ENCODE data around the gene FBXO45. TPM values are rescaled to one million over a fixed set of nuclear protein-coding genes. Genes with fewer than 3 reads are reported as not detected.
A peak's percentile ranks its signal among the peaks of the same experiment; 100 is the strongest.
"Not testable (repeated sequence)": the region's sequence is repeated elsewhere in the genome, so short reads cannot be mapped to it uniquely, and the experiment has no call there.

The FBXO45 gene
- total RNA-seq, 2 donors from 2014 or later, result 15.9 to 16.4 TPM

DNA sequence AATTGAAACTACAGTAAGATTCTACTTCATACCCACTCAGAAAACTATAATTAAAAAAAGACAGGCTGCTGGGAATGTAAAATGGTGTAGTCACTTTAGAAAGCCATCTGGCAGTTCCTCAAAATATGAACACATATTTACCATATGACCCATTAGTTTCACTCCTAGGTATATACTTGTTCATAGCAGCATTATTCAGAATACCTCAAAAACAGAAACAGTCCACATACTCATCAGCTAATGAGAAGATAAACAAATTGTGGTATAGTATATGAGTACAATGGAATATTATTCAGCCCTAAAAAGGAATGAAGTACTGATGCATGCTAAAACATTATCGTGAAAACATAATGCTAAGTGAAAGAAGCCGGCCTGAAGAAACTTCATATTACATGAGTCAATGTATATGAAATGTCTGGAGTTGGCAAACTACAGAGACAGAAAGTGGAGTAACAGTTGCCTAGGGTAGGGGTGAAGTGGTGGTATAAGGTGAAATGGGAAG, 23.9 kb upstream of the FBXO45 start:
- Mint-ChIP-seq H3K27me3 (ENCODE audit: insufficient read depth) (peaks cover 2% of the 10 kb centered on the region), H3K36me3 (ENCODE audit: low read depth) (peaks cover 3% of the 10 kb centered on the region), H3K27ac (no peak overlapping the region), H3K9me3 (peaks cover 40% of the 10 kb centered on the region), H3K4me1 (no peaks in the 10 kb centered on the region), H3K4me3 (no peak overlapping the region)
- TF ChIP-seq, protein P1, sequence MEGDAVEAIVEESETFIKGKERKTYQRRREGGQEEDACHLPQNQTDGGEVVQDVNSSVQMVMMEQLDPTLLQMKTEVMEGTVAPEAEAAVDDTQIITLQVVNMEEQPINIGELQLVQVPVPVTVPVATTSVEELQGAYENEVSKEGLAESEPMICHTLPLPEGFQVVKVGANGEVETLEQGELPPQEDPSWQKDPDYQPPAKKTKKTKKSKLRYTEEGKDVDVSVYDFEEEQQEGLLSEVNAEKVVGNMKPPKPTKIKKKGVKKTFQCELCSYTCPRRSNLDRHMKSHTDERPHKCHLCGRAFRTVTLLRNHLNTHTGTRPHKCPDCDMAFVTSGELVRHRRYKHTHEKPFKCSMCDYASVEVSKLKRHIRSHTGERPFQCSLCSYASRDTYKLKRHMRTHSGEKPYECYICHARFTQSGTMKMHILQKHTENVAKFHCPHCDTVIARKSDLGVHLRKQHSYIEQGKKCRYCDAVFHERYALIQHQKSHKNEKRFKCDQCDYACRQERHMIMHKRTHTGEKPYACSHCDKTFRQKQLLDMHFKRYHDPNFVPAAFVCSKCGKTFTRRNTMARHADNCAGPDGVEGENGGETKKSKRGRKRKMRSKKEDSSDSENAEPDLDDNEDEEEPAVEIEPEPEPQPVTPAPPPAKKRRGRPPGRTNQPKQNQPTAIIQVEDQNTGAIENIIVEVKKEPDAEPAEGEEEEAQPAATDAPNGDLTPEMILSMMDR (conservative IDR thresholded peaks at IDR 0.05), result no peak
- Histone ChIP-seq H3K9ac (ENCODE audit: extremely low read depth, low read length, poor library complexity, severe bottlenecking) (no peak overlapping the region), H3K4me1 (ENCODE audit: control insufficient read depth, insufficient read depth, low read length) (no peaks in the 10 kb centered on the region), H3K4me3 (ENCODE audit: low read length) (no peak overlapping the region), H3K9me3 (ENCODE audit: control insufficient read depth, low read length) (peaks cover 10% of the 10 kb centered on the region), H3K36me3 (ENCODE audit: control insufficient read depth, insufficient read depth, low read length) (no peaks in the 10 kb centered on the region), H3K27ac (ENCODE audit: low read depth, low read length) (no peak overlapping the region), H3K27me3 (ENCODE audit: control insufficient read depth, insufficient read depth, low read length, poor library complexity, severe bottlenecking) (no peaks in the 10 kb centered on the region)
- no peak for DNase-seq
- WGBS, 2 experiments (ENCODE audit: insufficient coverage in 1 of 2, insufficient read length in 1 of 2), result 97 to 100% methylated on average over 2 of the region's 2 CpGs

- 83 to 91% methylated on average over 2 to 5 of the region's 5 CpGs for WGBS, 2 experiments (ENCODE audit: insufficient coverage in 1 of 2, insufficient read length in 1 of 2)
- Histone ChIP-seq H3K9ac (ENCODE audit: extremely low read depth, low read length, poor library complexity, severe bottlenecking) (no peak overlapping the region), H3K27me3 (ENCODE audit: control insufficient read depth, insufficient read depth, low read length, poor library complexity, severe bottlenecking) (no peaks in the 10 kb centered on the region), H3K4me3 (ENCODE audit: low read length) (no peak overlapping the region), H3K9me3 (ENCODE audit: control insufficient read depth, low read length) (peaks cover 21% of the 10 kb centered on the region), H3K27ac (ENCODE audit: low read depth, low read length) (no peak overlapping the region), H3K4me1 (ENCODE audit: control insufficient read depth, insufficient read depth, low read length) (no peaks in the 10 kb centered on the region), H3K36me3 (ENCODE audit: control insufficient read depth, insufficient read depth, low read length) (no peaks in the 10 kb centered on the region)
- peaks cover 2% of the 10 kb centered on the region for H3K27me3 Mint-ChIP-seq (ENCODE audit: insufficient read depth)
- DNase-seq, result no peak
- H3K4me1 Mint-ChIP-seq, result no peaks in the 10 kb centered on the region
- H3K4me3 Mint-ChIP-seq, result no peak overlapping the region
- peaks cover 13% of the 10 kb centered on the region for H3K36me3 Mint-ChIP-seq (ENCODE audit: low read depth)
- no peak overlapping the region for H3K27ac Mint-ChIP-seq
- TF ChIP-seq, protein P1 (conservative IDR thresholded peaks at IDR 0.05), result no peak
- H3K9me3 Mint-ChIP-seq, result peaks cover 50% of the 10 kb centered on the region
Measured at GRCh38 chr3:196546537-196546936, 21.9 kb upstream of the FBXO45 start.

DNA sequence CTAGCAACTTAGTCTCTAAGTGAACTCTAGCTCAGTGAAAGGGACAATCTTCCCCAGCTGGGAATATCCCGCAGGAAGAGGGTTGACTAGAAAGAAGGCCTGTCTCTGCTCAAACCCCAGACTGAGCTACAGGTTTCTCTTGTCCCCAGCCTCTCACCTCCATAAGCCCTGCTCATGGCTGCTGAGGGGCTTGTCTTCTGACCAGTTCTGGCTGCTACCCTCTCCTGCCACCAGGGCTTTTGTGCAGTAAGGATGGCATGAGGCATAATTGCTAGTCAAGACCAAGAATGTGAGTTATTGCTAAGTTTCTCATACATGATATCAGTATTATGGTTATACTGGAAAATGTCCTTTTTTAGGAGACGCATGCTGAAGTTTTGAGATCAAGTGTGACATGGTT, 21.4 kb upstream of the FBXO45 start:
- 91 to 94% methylated on average over 2 of the region's 2 CpGs for WGBS, 2 experiments (ENCODE audit: insufficient coverage in 1 of 2, insufficient read length in 1 of 2)
- Histone ChIP-seq H3K4me3 (ENCODE audit: low read length) (no peak overlapping the region), H3K36me3 (ENCODE audit: control insufficient read depth, insufficient read depth, low read length) (no peaks in the 10 kb centered on the region), H3K27ac (ENCODE audit: low read depth, low read length) (no peak overlapping the region), H3K27me3 (ENCODE audit: control insufficient read depth, insufficient read depth, low read length, poor library complexity, severe bottlenecking) (no peaks in the 10 kb centered on the region), H3K4me1 (ENCODE audit: control insufficient read depth, insufficient read depth, low read length) (no peaks in the 10 kb centered on the region), H3K9ac (ENCODE audit: extremely low read depth, low read length, poor library complexity, severe bottlenecking) (no peak overlapping the region), H3K9me3 (ENCODE audit: control insufficient read depth, low read length) (peaks cover 21% of the 10 kb centered on the region)
- TF ChIP-seq, protein P1 (conservative IDR thresholded peaks at IDR 0.05), result peak; percentile 27
- Mint-ChIP-seq H3K27me3 (ENCODE audit: insufficient read depth) (peaks cover 2% of the 10 kb centered on the region), H3K4me1 (no peaks in the 10 kb centered on the region), H3K36me3 (ENCODE audit: low read depth) (peaks cover 13% of the 10 kb centered on the region), H3K9me3 (peaks cover 52% of the 10 kb centered on the region), H3K4me3 (no peak overlapping the region), H3K27ac (no peak overlapping the region)
- DNase-seq, result peak; percentile 50

GRCh38 chr3:196549312-196549711, 19.1 kb upstream of the FBXO45 start:
- H3K9ac ChIP-seq (ENCODE audit: extremely low read depth, low read length, poor library complexity, severe bottlenecking); H3K27me3 ChIP-seq (ENCODE audit: control insufficient read depth, insufficient read depth, low read length, poor library complexity, severe bottlenecking); H3K36me3 ChIP-seq (ENCODE audit: control insufficient read depth, insufficient read depth, low read length); H3K4me3 ChIP-seq (ENCODE audit: low read length); H3K27ac ChIP-seq (ENCODE audit: low read depth, low read length); H3K27ac Mint-ChIP-seq; H3K4me3 Mint-ChIP-seq; H3K4me1 Mint-ChIP-seq; DNase-seq; H3K27me3 Mint-ChIP-seq (ENCODE audit: insufficient read depth); H3K4me1 ChIP-seq (ENCODE audit: control insufficient read depth, insufficient read depth, low read length): not testable (repeated sequence)
- Mint-ChIP-seq H3K36me3 (ENCODE audit: low read depth) (peaks cover 15% of the 10 kb centered on the region), H3K9me3 (peaks cover 38% of the 10 kb centered on the region)
- H3K9me3 ChIP-seq (ENCODE audit: control insufficient read depth, low read length), result peaks cover 21% of the 10 kb centered on the region
- WGBS, 2 experiments (ENCODE audit: insufficient coverage in 1 of 2, insufficient read length in 1 of 2), result 63 to 100% methylated on average over 1 of the region's 1 CpG

- not testable (repeated sequence) for H3K27ac ChIP-seq (ENCODE audit: low read depth, low read length); H3K9ac ChIP-seq (ENCODE audit: extremely low read depth, low read length, poor library complexity, severe bottlenecking); H3K4me3 Mint-ChIP-seq; H3K27me3 ChIP-seq (ENCODE audit: control insufficient read depth, insufficient read depth, low read length, poor library complexity, severe bottlenecking); H3K36me3 ChIP-seq (ENCODE audit: control insufficient read depth, insufficient read depth, low read length); H3K27me3 Mint-ChIP-seq (ENCODE audit: insufficient read depth); DNase-seq; H3K4me1 ChIP-seq (ENCODE audit: control insufficient read depth, insufficient read depth, low read length); H3K27ac Mint-ChIP-seq; H3K4me1 Mint-ChIP-seq; H3K4me3 ChIP-seq (ENCODE audit: low read length)
- Mint-ChIP-seq H3K36me3 (ENCODE audit: low read depth) (peaks cover 18% of the 10 kb centered on the region), H3K9me3 (peaks cover 36% of the 10 kb centered on the region)
- peaks cover 17% of the 10 kb centered on the region for H3K9me3 ChIP-seq (ENCODE audit: control insufficient read depth, low read length)
- WGBS, 2 experiments (ENCODE audit: insufficient coverage in 1 of 2, insufficient read length in 1 of 2), result 70 to 91% methylated on average over 1 to 3 of the region's 3 CpGs
Measured at GRCh38 chr3:196550172-196550571, 18.3 kb upstream of the FBXO45 start.
